Spleen (tissue), 11 donors: Measurements from ENCODE around the gene RNMT. TPM values are rescaled to one million over a fixed set of nuclear protein-coding genes. Genes with fewer than 3 reads are reported as not detected.

ENCODE experiments used
- DNase-seq: peaks from one replicate; pipeline ENCODE4 v3.0.0-alpha.2; 2020
- H3K27ac ChIP-seq, 8 donors: fragments of 200-600 bp; sonication (generic) in 7 of 8; 1 replicate in 4 of 8; 2 replicates in 4 of 8; pipeline versions ENCODE4 v1.5.0 to v1.8.0; 2016 to 2021; ENCODE audit warnings: inconsistent platforms in 4 of 8, mild to moderate bottlenecking in 4 of 8, moderate library complexity in 1 of 8
- H3K27me3 ChIP-seq, 7 donors: fragments of 200-600 bp; sonication (generic) in 6 of 7; replicated peaks in 1 of 7; 1 replicate in 4 of 7; 2 replicates in 3 of 7; pipeline versions ENCODE4 v1.5.0 to v1.8.0; 2016 to 2021; ENCODE audit warnings: inconsistent platforms in 3 of 7, mild to moderate bottlenecking in 1 of 7
- H3K36me3 ChIP-seq, 6 donors: fragments of 200-600 bp; sonication (generic) in 5 of 6; 1 replicate in 4 of 6; 2 replicates in 2 of 6; pipeline versions ENCODE4 v1.5.0 to v1.8.0; 2016 to 2021; ENCODE audit warnings: inconsistent platforms in 2 of 6
- H3K4me1 ChIP-seq, 6 donors: fragments of 200-600 bp; sonication (generic) in 5 of 6; 1 replicate in 3 of 6; 2 replicates in 3 of 6; pipeline versions ENCODE4 v1.5.0 to v1.8.0; 2016 to 2021; ENCODE audit warnings: inconsistent platforms in 3 of 6
- H3K4me3 ChIP-seq, 8 donors: fragments of 200-600 bp; sonication (generic) in 7 of 8; 1 replicate in 4 of 8; 2 replicates in 4 of 8; pipeline versions ENCODE4 v1.5.0 to v1.8.0; 2016 to 2021; ENCODE audit warnings: inconsistent platforms in 4 of 8, mild to moderate bottlenecking in 4 of 8, moderate library complexity in 2 of 8
- H3K9me3 ChIP-seq, 8 donors: fragments of 200-600 bp; sonication (generic) in 7 of 8; 1 replicate in 4 of 8; 2 replicates in 4 of 8; pipeline versions ENCODE4 v1.5.0 to v1.8.0; 2016 to 2021; ENCODE audit warnings: inconsistent platforms in 4 of 8
- CTCF ChIP-seq, 11 experiments: fragments of 200-600 bp in 7 of 11; fragments of 450-650 bp in 4 of 11; sonication (generic) in 4 of 11; IDR thresholded peaks in 8 of 11; conservative IDR thresholded peaks in 3 of 11; 1 replicate in 7 of 11; 2 replicates in 4 of 11; pipeline versions ENCODE4 v1.4.0 to v1.8.0; 2016 to 2021; ENCODE audit warnings: antibody characterized with exemption in 11 of 11, inconsistent platforms in 4 of 11, mild to moderate bottlenecking in 1 of 11
- POLR2A ChIP-seq, 3 donors: fragments of 450-650 bp; IDR thresholded peaks; one replicate each; pipeline ENCODE4 v1.5.1; 2017; ENCODE audit warnings: antibody characterized with exemption in 3 of 3, mild to moderate bottlenecking in 1 of 3
- POLR2AphosphoS5 ChIP-seq, 3 donors: sonication (generic); formaldehyde crosslinking; IDR thresholded peaks; one replicate each; pipeline ENCODE4 v1.5.1; 2017; ENCODE audit warnings: antibody characterized with exemption in 3 of 3
- WGBS, 5 donors: extraction: QIAGEN DNeasy Blood & Tissue Kit in 3 of 5; methylation state at CpG; one replicate each; pipeline versions ENCODE4 v1.1.5 to v1.1.7; 2013 to 2018; 5-methylcytosine and 5-hydroxymethylcytosine counted together
- intact Hi-C: fragments of 100-400 bp; cut with DNase I; formaldehyde crosslinking; loops from one replicate; pipeline ENCODE4 v1.15.0; 2023; ENCODE audit warnings: low total_unique reads
- polyA plus RNA-seq, 3 donors: library from polyadenylated mRNA; stranded (reverse); fragments of 200-250 nt; gene quantifications; one replicate each; pipeline ENCODE4 v1.2.1, GENCODE V29; 2013
- total RNA-seq, 7 donors: library from RNA; depleted of rRNA in 3 of 7; stranded (reverse); fragments of >200 nt in 3 of 7; fragmentation: NEBNext Ultra II Directional in 4 of 7; extraction: Animal tissue kit (Norgen Biotek cat#: 25700) in 4 of 7; gene quantifications; one replicate each; pipeline versions ENCODE4 v1.1.0 to v1.2.1, GENCODE V29; 2016 to 2021
- donor health status: healthy with polysubstance abuse.
- donor health status: DM: no; HTN: no; CAD: no; lungs with moderate emphysema.
- donor health status: DM: no; HTN: no; CAD: no.
- donor health status: Bipolar disorder and iron deficiency.
- donor health status: healthy.
- donor health status: DM: no; HTN: no; CAD: no.
- donor health status: DM: yes; HTN: yes; CAD: no.

The RNMT gene
- total and polyA plus RNA-seq, 10 donors = 11.4 to 33.3 (median 23.3) TPM

- no peak for DNase-seq
- no peaks in the 10 kb centered on the region for H3K27me3 ChIP-seq
- H3K4me3 ChIP-seq = no peak overlapping the region
- H3K36me3 ChIP-seq = peaks cover 0 to 7% (median 0%) of the 10 kb centered on the region in 6 donors
- intact Hi-C loops = no loop called here
- peaks cover 10 to 24% (median 19%) of the 10 kb centered on the region in 6 donors for H3K4me1 ChIP-seq
- 77 to 96% (median 77%) methylated on average over 1 of the region's 1 CpG for WGBS, 5 donors
- peaks cover 0 to 9% (median 6%) of the 10 kb centered on the region in 8 donors for H3K9me3 ChIP-seq
- H3K27ac ChIP-seq = no peak overlapping the region
- TF ChIP-seq POLR2A (IDR thresholded peaks at IDR 0.05) (no peak), POLR2AphosphoS5 (IDR thresholded peaks at IDR 0.05) (no peak), CTCF (IDR thresholded peaks at IDR 0.05 in 8 of 11, conservative IDR thresholded peaks at IDR 0.05 in 3 of 11) (no peak)
Observed at GRCh38 chr18:13720847-13721246, 5.6 kb upstream of the RNMT start.

GRCh38 chr18:13725566-13726231, 774 bp upstream of the RNMT start:
- TF ChIP-seq CTCF (IDR thresholded peaks at IDR 0.05 in 8 of 11, conservative IDR thresholded peaks at IDR 0.05 in 3 of 11) (no peak), POLR2AphosphoS5 (IDR thresholded peaks at IDR 0.05) (no peak), POLR2A (IDR thresholded peaks at IDR 0.05) (no peak)
- intact Hi-C loops = loop anchor here (5.0 kb wide), 1 partner anchor 508 kb away; the partner anchor contains the start of gene LDLRAD4
- 6 to 14% (median 6%) methylated on average over 18 to 35 of the region's 35 CpGs for WGBS, 5 donors
- Histone ChIP-seq H3K27me3 (no peaks in the 10 kb centered on the region), H3K36me3 (peaks cover 0 to 7% (median under 1%) of the 10 kb centered on the region in 6 donors), H3K9me3 (no peaks in the 10 kb centered on the region), H3K4me1 (peaks cover 18 to 65% (median 45%) of the 10 kb centered on the region in 6 donors), H3K4me3 (peak overlapping the region; percentile 75 to 99 (median 95)), H3K27ac (peak overlapping the region; percentile 86 to 94 (median 92))
- no peak for DNase-seq

- peaks cover 0 to 16% (median 2%) of the 10 kb centered on the region in 6 donors for H3K36me3 ChIP-seq
- DNase-seq = no peak
- intact Hi-C loops = loop anchor here (5.0 kb wide), 1 partner anchor 510 kb away; the partner anchor contains the start of gene LDLRAD4
- no peaks in the 10 kb centered on the region for H3K27me3 ChIP-seq
- peak overlapping the region; percentile 86 to 94 (median 92) for H3K27ac ChIP-seq
- TF ChIP-seq POLR2AphosphoS5 (IDR thresholded peaks at IDR 0.05) (no peak), CTCF (IDR thresholded peaks at IDR 0.05 in 8 of 11, conservative IDR thresholded peaks at IDR 0.05 in 3 of 11) (no peak), POLR2A (IDR thresholded peaks at IDR 0.05) (no peak)
- WGBS, 5 donors = 0 to 1% (median 0%) methylated on average over 7 to 30 of the region's 30 CpGs
- peaks cover 18 to 68% (median 45%) of the 10 kb centered on the region in 6 donors for H3K4me1 ChIP-seq
- H3K4me3 ChIP-seq = peak overlapping the region; percentile 75 to 99 (median 95)
- no peaks in the 10 kb centered on the region for H3K9me3 ChIP-seq
Observed at GRCh38 chr18:13726972-13727331, 479 bp downstream of the RNMT start.

GRCh38 chr18:13730481-13730880, 4.0 kb downstream of the RNMT start:
- H3K36me3 ChIP-seq = peaks cover 0 to 48% (median 27%) of the 10 kb centered on the region in 6 donors
- no peaks in the 10 kb centered on the region for H3K27me3 ChIP-seq
- H3K27ac ChIP-seq = no peak overlapping the region
- no peak for TF ChIP-seq CTCF (IDR thresholded peaks at IDR 0.05 in 8 of 11, conservative IDR thresholded peaks at IDR 0.05 in 3 of 11)
- no peak for TF ChIP-seq POLR2AphosphoS5 (IDR thresholded peaks at IDR 0.05)
- no peak for TF ChIP-seq POLR2A (IDR thresholded peaks at IDR 0.05)
- H3K4me1 ChIP-seq = peaks cover 11 to 47% (median 29%) of the 10 kb centered on the region in 6 donors
- 34 to 66% (median 45%) methylated on average over 1 of the region's 1 CpG for WGBS, 5 donors
- H3K9me3 ChIP-seq = no peaks in the 10 kb centered on the region
- no peak overlapping the region for H3K4me3 ChIP-seq
- intact Hi-C loops = no loop called here
- no peak for DNase-seq
